ENCODE data around the gene TOLLIP.

TOLLIP gene

GRCh38 chr11:1258401-1259075 is 50.9 kb downstream of the TOLLIP start:
- H3K79me1 ChIP-seq (ENCODE audit: low read length) = no peaks in the 10 kb centered on the region
- no CpG with 5 or more reads among the region's 13 CpGs for WGBS (ENCODE audit: extremely low coverage, insufficient coverage, low lambda C conversion rate)

DNA sequence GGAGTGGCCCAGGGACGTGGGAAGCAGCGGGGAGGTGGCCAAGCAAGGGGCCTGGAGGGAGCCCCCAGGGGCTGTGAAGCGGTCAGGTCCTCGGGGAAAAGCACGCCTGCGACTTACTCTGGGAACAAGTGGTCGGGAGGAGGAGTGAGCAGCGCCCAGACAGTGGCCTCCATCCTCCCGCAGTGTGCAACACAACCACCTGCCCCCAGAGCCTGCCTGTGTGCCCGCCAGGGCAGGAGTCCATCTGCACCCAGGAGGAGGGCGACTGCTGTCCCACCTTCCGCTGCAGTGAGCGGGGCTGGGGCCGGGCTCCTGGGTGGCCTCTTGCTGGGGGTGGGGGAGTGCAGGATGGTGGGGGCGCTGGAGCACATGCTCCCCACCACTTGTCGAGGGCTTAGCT is 51.5 kb downstream of the TOLLIP start:
- H2AK5ac ChIP-seq (ENCODE audit: low read length) = no peak overlapping the region
- H3K27ac ChIP-seq (ENCODE audit: low read depth, low read length) = no peak overlapping the region
- H3K79me1 ChIP-seq (ENCODE audit: low read length) = no peaks in the 10 kb centered on the region
- no peak overlapping the region for H3K9ac ChIP-seq (ENCODE audit: low read length)
- WGBS (ENCODE audit: extremely low coverage, insufficient coverage, low lambda C conversion rate) = no CpG with 5 or more reads among the region's 16 CpGs
- H2BK15ac ChIP-seq (replicated peaks; ENCODE audit: low read depth) = no peak overlapping the region
- no peaks in the 10 kb centered on the region for H3K4me1 ChIP-seq (ENCODE audit: control insufficient read depth, low read depth, low read length)
- no peak overlapping the region for H3K56ac ChIP-seq (ENCODE audit: low read length)
- no peak overlapping the region for H3K4me3 ChIP-seq (ENCODE audit: low read length)
- H4K8ac ChIP-seq (ENCODE audit: low read depth, low read length) = no peak overlapping the region
- H3K27me3 ChIP-seq (ENCODE audit: insufficient read depth, low read length, poor library complexity) = no peaks in the 10 kb centered on the region
- no peak overlapping the region for H4K5ac ChIP-seq (ENCODE audit: low read length)
- no peak overlapping the region for H3K23ac ChIP-seq (ENCODE audit: low read length)
- no peak overlapping the region for H2BK5ac ChIP-seq (ENCODE audit: low read length)
- H3K36me3 ChIP-seq (ENCODE audit: control insufficient read depth, insufficient read depth, low read length) = no peaks in the 10 kb centered on the region
- H3K4ac ChIP-seq (ENCODE audit: low read depth, low read length) = no peak overlapping the region
- no peak overlapping the region for H3K4me2 ChIP-seq (ENCODE audit: low read length)
- no peak for DNase-seq
- no peaks in the 10 kb centered on the region for H3K79me2 ChIP-seq (ENCODE audit: control insufficient read depth, insufficient read depth, low read length)
- no peak overlapping the region for H3K18ac ChIP-seq (ENCODE audit: low read length)
- no peak overlapping the region for H2BK120ac ChIP-seq (ENCODE audit: low read depth, low read length)

More at GRCh38 chr11:1258401-1259075, 50.9 kb downstream of the TOLLIP start:
- Histone ChIP-seq H2BK120ac (ENCODE audit: low read depth, low read length) (no peak overlapping the region), H4K5ac (ENCODE audit: low read length) (no peak overlapping the region), H4K8ac (ENCODE audit: low read depth, low read length) (no peak overlapping the region), H3K4me3 (ENCODE audit: low read length) (no peak overlapping the region), H2BK15ac (replicated peaks; ENCODE audit: low read depth) (no peak overlapping the region), H3K4me2 (ENCODE audit: low read length) (no peak overlapping the region), H3K18ac (ENCODE audit: low read length) (no peak overlapping the region), H3K4me1 (ENCODE audit: control insufficient read depth, low read depth, low read length) (no peaks in the 10 kb centered on the region), H2AK5ac (ENCODE audit: low read length) (no peak overlapping the region), H3K79me2 (ENCODE audit: control insufficient read depth, insufficient read depth, low read length) (no peaks in the 10 kb centered on the region), H3K4ac (ENCODE audit: low read depth, low read length) (no peak overlapping the region), H3K56ac (ENCODE audit: low read length) (no peak overlapping the region), H3K23ac (ENCODE audit: low read length) (no peak overlapping the region), H3K9ac (ENCODE audit: low read length) (no peak overlapping the region), H3K27ac (ENCODE audit: low read depth, low read length) (no peak overlapping the region), H3K36me3 (ENCODE audit: control insufficient read depth, insufficient read depth, low read length) (no peaks in the 10 kb centered on the region), H2BK5ac (ENCODE audit: low read length) (no peak overlapping the region), H3K27me3 (ENCODE audit: insufficient read depth, low read length, poor library complexity) (no peaks in the 10 kb centered on the region)
- no peak for DNase-seq

- no peak for DNase-seq
- Histone ChIP-seq H3K56ac (ENCODE audit: low read length) (no peak overlapping the region), H4K8ac (ENCODE audit: low read depth, low read length) (no peak overlapping the region), H3K79me1 (ENCODE audit: low read length) (no peaks in the 10 kb centered on the region), H3K4me1 (ENCODE audit: control insufficient read depth, low read depth, low read length) (no peaks in the 10 kb centered on the region), H3K27me3 (ENCODE audit: insufficient read depth, low read length, poor library complexity) (no peaks in the 10 kb centered on the region), H3K27ac (ENCODE audit: low read depth, low read length) (no peak overlapping the region), H3K79me2 (ENCODE audit: control insufficient read depth, insufficient read depth, low read length) (no peaks in the 10 kb centered on the region), H3K36me3 (ENCODE audit: control insufficient read depth, insufficient read depth, low read length) (no peaks in the 10 kb centered on the region), H2BK5ac (ENCODE audit: low read length) (no peak overlapping the region), H3K23ac (ENCODE audit: low read length) (no peak overlapping the region), H2BK15ac (replicated peaks; ENCODE audit: low read depth) (no peak overlapping the region), H3K4ac (ENCODE audit: low read depth, low read length) (no peak overlapping the region), H4K5ac (ENCODE audit: low read length) (no peak overlapping the region), H3K18ac (ENCODE audit: low read length) (no peak overlapping the region), H2AK5ac (ENCODE audit: low read length) (no peak overlapping the region), H3K9ac (ENCODE audit: low read length) (no peak overlapping the region), H2BK120ac (ENCODE audit: low read depth, low read length) (no peak overlapping the region), H3K4me2 (ENCODE audit: low read length) (no peak overlapping the region), H3K4me3 (ENCODE audit: low read length) (no peak overlapping the region)
- WGBS (ENCODE audit: extremely low coverage, insufficient coverage, low lambda C conversion rate) = no CpG with 5 or more reads among the region's 27 CpGs
Measured at GRCh38 chr11:1257366-1257765, 52.1 kb downstream of the TOLLIP start.

DNA sequence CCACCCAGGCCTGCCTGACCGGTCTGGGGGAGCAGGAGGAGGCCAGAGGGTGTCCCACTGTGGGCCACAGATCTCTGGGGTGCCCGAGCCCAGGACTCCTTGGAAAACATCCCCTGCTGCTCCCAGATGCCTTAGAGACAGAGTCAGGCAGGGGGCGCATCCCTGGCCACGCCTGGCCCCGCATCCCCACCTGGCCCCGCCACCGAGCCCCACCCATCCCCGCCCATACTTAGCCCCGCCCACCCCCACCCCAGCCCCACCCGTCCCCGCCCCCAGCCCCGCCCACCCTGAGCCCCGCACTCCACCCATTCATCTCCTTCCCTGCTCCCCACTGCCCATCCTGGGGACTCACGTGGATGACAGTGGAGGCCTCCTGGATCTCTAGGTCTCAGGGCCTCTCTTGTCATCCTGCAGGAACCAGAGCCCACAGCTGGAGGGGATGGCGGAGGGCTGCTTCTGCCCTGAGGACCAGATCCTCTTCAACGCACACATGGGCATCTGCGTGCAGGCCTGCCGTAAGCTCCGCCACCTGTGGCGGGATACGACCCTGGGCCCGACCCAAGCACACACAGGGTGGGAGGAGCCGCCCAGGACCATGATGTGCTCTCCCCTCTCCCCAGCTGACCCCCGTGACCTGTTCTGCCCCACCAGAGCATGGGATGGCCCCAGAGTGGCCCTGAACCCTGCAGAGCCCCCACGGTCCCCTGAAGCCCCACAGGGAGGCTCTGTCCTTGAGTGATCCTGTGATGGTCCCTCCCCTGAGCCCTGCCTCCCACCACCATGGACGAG is 53.0 kb downstream of the TOLLIP start:
- Histone ChIP-seq H2BK120ac (ENCODE audit: low read depth, low read length) (no peak overlapping the region), H3K79me2 (ENCODE audit: control insufficient read depth, insufficient read depth, low read length) (no peaks in the 10 kb centered on the region), H3K9ac (ENCODE audit: low read length) (no peak overlapping the region), H2BK5ac (ENCODE audit: low read length) (no peak overlapping the region), H4K8ac (ENCODE audit: low read depth, low read length) (no peak overlapping the region), H3K4me2 (ENCODE audit: low read length) (no peak overlapping the region), H3K56ac (ENCODE audit: low read length) (no peak overlapping the region), H3K36me3 (ENCODE audit: control insufficient read depth, insufficient read depth, low read length) (no peaks in the 10 kb centered on the region), H3K79me1 (ENCODE audit: low read length) (no peaks in the 10 kb centered on the region), H3K4me1 (ENCODE audit: control insufficient read depth, low read depth, low read length) (no peaks in the 10 kb centered on the region), H2AK5ac (ENCODE audit: low read length) (no peak overlapping the region), H3K27me3 (ENCODE audit: insufficient read depth, low read length, poor library complexity) (no peaks in the 10 kb centered on the region), H2BK15ac (replicated peaks; ENCODE audit: low read depth) (no peak overlapping the region), H3K4ac (ENCODE audit: low read depth, low read length) (no peak overlapping the region), H3K23ac (ENCODE audit: low read length) (no peak overlapping the region), H4K5ac (ENCODE audit: low read length) (no peak overlapping the region), H3K27ac (ENCODE audit: low read depth, low read length) (no peak overlapping the region), H3K4me3 (ENCODE audit: low read length) (no peak overlapping the region), H3K18ac (ENCODE audit: low read length) (no peak overlapping the region)
- no CpG with 5 or more reads among the region's 26 CpGs for WGBS (ENCODE audit: extremely low coverage, insufficient coverage, low lambda C conversion rate)
- no peak for DNase-seq

GRCh38 chr11:1255151-1255550 is 54.3 kb downstream of the TOLLIP start:
- H4K8ac ChIP-seq (ENCODE audit: low read depth, low read length) = no peak overlapping the region
- no peak overlapping the region for H4K5ac ChIP-seq (ENCODE audit: low read length)
- H3K79me2 ChIP-seq (ENCODE audit: control insufficient read depth, insufficient read depth, low read length) = no peaks in the 10 kb centered on the region
- H3K4me2 ChIP-seq (ENCODE audit: low read length) = no peak overlapping the region
- H2AK5ac ChIP-seq (ENCODE audit: low read length) = no peak overlapping the region
- H3K79me1 ChIP-seq (ENCODE audit: low read length) = no peaks in the 10 kb centered on the region
- H3K4ac ChIP-seq (ENCODE audit: low read depth, low read length) = no peak overlapping the region
- H3K4me3 ChIP-seq (ENCODE audit: low read length) = no peak overlapping the region
- no CpG with 5 or more reads among the region's 24 CpGs for WGBS (ENCODE audit: extremely low coverage, insufficient coverage, low lambda C conversion rate)
- no peaks in the 10 kb centered on the region for H3K27me3 ChIP-seq (ENCODE audit: insufficient read depth, low read length, poor library complexity)
- H3K27ac ChIP-seq (ENCODE audit: low read depth, low read length) = no peak overlapping the region
- H3K4me1 ChIP-seq (ENCODE audit: control insufficient read depth, low read depth, low read length) = no peaks in the 10 kb centered on the region
- no peak overlapping the region for H3K56ac ChIP-seq (ENCODE audit: low read length)
- no peak overlapping the region for H3K18ac ChIP-seq (ENCODE audit: low read length)
- H2BK5ac ChIP-seq (ENCODE audit: low read length) = no peak overlapping the region
- H2BK15ac ChIP-seq (replicated peaks; ENCODE audit: low read depth) = no peak overlapping the region
- no peak overlapping the region for H3K23ac ChIP-seq (ENCODE audit: low read length)
- no peak overlapping the region for H3K9ac ChIP-seq (ENCODE audit: low read length)
- H2BK120ac ChIP-seq (ENCODE audit: low read depth, low read length) = no peak overlapping the region
- DNase-seq = no peak
- H3K36me3 ChIP-seq (ENCODE audit: control insufficient read depth, insufficient read depth, low read length) = no peaks in the 10 kb centered on the region

Measured in mesendoderm (in vitro differentiated cells).